GM13977 (cell line): ENCODE measurements around the gene OR1N2.
"Not testable (repeated sequence)": the region's sequence is repeated elsewhere in the genome, so short reads cannot be mapped to it uniquely, and the experiment has no call there.

Experiments
- DNase-seq: peaks from one replicate; pipeline ENCODE4 v3.0.0; 2012; ENCODE audit warnings: low spot score
- CTCF ChIP-seq: IDR thresholded peaks from 2 replicates; pipeline ENCODE4 v1.5.1; 2012; ENCODE audit warnings: mild to moderate bottlenecking, control low read depth; ENCODE audit not compliant: insufficient read depth; ENCODE audit errors: extremely low read depth, missing control alignments
- in situ Hi-C: fragments of 300-500 bp; cut with MboI; formaldehyde crosslinking; loops from one replicate; pipeline ENCODE4 v1.12.0; 2022; ENCODE audit warnings: low sequenced_read_pairs, low pct_unique_long_range_greater_than_20kb, mixed read lengths, inconsistent platforms; ENCODE audit not compliant: unreplicated experiment

OR1N2 gene

GRCh38 chr9:122562134-122562760 lies 9.3 kb downstream of the OR1N2 start:
- DNase-seq: no peak
- in situ Hi-C loops: no loop called here
- no peak for TF ChIP-seq CTCF

- in situ Hi-C loops: no loop called here
- TF ChIP-seq CTCF: no peak
- DNase-seq: no peak
These were observed 15.0 kb downstream of the OR1N2 start for GRCh38 chr9:122567901-122568300.

GRCh38 chr9:122572456-122572855 lies 19.5 kb downstream of the OR1N2 start:
- no peak for DNase-seq
- TF ChIP-seq CTCF: no peak
- in situ Hi-C loops: no loop called here

- in situ Hi-C loops: no loop called here
These were observed 27.0 kb downstream of the OR1N2 start for GRCh38 chr9:122579874-122580273.

GRCh38 chr9:122580360-122580759 lies 27.4 kb downstream of the OR1N2 start:
- in situ Hi-C loops: no loop called here
- TF ChIP-seq CTCF: no peak
- DNase-seq: no peak

More at GRCh38 chr9:122579874-122580273, 27.0 kb downstream of the OR1N2 start:
- no peak for DNase-seq
- TF ChIP-seq CTCF: no peak

GRCh38 chr9:122583284-122583683 lies 30.4 kb downstream of the OR1N2 start, which contains the start of gene OR1L8:
Gene OR1L8, minus strand, starts transcription at chr9:122583384. Its CDS starts 14,907 bp downstream, at chr9:122568477.
- DNase-seq, in situ Hi-C loops: not testable (repeated sequence)
